ENCODE results near the gene CYP2U1. TPM values are rescaled to one million over a fixed set of nuclear protein-coding genes. Genes with fewer than 3 reads are reported as not detected.

The CYP2U1 gene
- total RNA-seq (60.2 TPM), polyA plus RNA-seq (25.3 TPM)
- long read RNA-seq, donor 1, full-length matches to known transcripts: 1 of 1 reads
- long read RNA-seq, donor 1, partial matches to known transcripts: 0 of 1 reads
- long read RNA-seq, donor 1, other reads (novel, unspliced or antisense): 0 of 1 reads
- long read RNA-seq, donor 2: 0 reads
- long read RNA-seq, donor 3, full-length matches to known transcripts: 40 of 86 reads
- long read RNA-seq, donor 3, partial matches to known transcripts: 46 of 86 reads
- long read RNA-seq, donor 3, other reads (novel, unspliced or antisense): 0 of 86 reads
- long read RNA-seq, donor 4, full-length matches to known transcripts: 7 of 12 reads
- long read RNA-seq, donor 4, partial matches to known transcripts: 5 of 12 reads
- long read RNA-seq, donor 4, other reads (novel, unspliced or antisense): 0 of 12 reads
- long read RNA-seq, donor 5, full-length matches to known transcripts: 6 of 12 reads
- long read RNA-seq, donor 5, partial matches to known transcripts: 6 of 12 reads
- long read RNA-seq, donor 5, other reads (novel, unspliced or antisense): 0 of 12 reads
- long read RNA-seq, donor 6, full-length matches to known transcripts: 9 of 49 reads
- long read RNA-seq, donor 6, partial matches to known transcripts: 40 of 49 reads
- long read RNA-seq, donor 6, other reads (novel, unspliced or antisense): 0 of 49 reads
- long read RNA-seq, donor 7, full-length matches to known transcripts: 16 of 32 reads
- long read RNA-seq, donor 7, partial matches to known transcripts: 16 of 32 reads
- long read RNA-seq, donor 7, other reads (novel, unspliced or antisense): 0 of 32 reads
- long read RNA-seq, donor 8, full-length matches to known transcripts: 7 of 16 reads
- long read RNA-seq, donor 8, partial matches to known transcripts: 9 of 16 reads
- long read RNA-seq, donor 8, other reads (novel, unspliced or antisense): 0 of 16 reads
- long read RNA-seq, donor 9, full-length matches to known transcripts: 16 of 25 reads
- long read RNA-seq, donor 9, partial matches to known transcripts: 9 of 25 reads
- long read RNA-seq, donor 9, other reads (novel, unspliced or antisense): 0 of 25 reads
- long read RNA-seq, donor 10, full-length matches to known transcripts: 10 of 37 reads
- long read RNA-seq, donor 10, partial matches to known transcripts: 27 of 37 reads
- long read RNA-seq, donor 10, other reads (novel, unspliced or antisense): 0 of 37 reads

DNA sequence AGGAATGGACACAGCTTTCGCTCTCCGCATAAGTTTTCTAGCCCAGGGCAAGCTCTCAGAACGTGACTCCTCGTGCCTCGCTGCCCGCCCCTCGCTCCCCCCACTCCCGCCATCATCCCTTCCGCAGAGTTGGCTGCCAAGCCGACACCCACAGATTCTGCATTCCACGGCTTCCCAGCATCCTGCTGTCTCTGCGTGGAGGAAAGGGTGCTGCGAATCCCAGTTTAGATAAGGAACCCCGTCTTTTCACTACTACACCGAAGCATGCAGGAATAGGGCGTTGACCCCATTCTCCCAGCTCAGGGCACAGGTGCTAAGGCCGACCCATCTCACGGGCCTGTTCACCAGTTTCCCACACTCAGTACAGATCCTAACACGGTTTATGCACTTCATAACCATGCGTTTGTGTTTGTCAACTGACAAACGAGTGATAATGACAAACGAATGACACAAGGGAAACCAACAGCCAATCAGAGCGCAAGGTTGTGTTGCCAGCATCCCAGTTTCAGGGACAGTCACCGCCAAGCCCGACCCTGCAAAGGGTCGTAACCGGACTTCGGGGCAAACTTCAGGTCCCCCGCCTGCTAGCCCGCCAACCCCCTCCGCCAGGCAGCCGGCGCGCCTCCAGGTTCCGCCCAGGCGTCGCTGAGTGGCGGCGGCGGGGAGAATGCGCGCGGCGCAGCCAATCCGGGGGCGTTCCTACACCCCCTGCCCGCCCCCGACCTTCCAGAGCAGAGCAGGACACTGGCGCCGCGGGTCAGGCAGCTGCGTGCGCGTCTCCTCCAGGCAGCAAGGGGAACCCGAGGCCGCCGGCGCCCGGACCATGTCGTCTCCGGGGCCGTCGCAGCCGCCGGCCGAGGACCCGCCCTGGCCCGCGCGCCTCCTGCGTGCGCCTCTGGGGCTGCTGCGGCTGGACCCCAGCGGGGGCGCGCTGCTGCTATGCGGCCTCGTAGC lies at the start of gene CYP2U1:
Gene CYP2U1, plus strand, starts transcription at position 729 of the 954 bp plus-strand sequence. Its CDS starts 95 bp downstream, at position 824.
- 4% methylated on average over 78 of the region's 78 CpGs for WGBS
- peaks cover 17 to 28% of the 10 kb centered on the region in 2 donors for H3K4me1 ChIP-seq (ENCODE audit: control insufficient read depth in 2 of 2, insufficient read depth in 2 of 2, low read length in 2 of 2)
- peak in 7 of 9 donors; percentile 74 to 94 (median 87) for DNase-seq (ENCODE audit: low read depth in 6 of 9, low spot score in 9 of 9)
- H3K36me3 ChIP-seq (ENCODE audit: control insufficient read depth in 2 of 2, insufficient read depth in 2 of 2, low read length in 1 of 2): peaks cover 10 to 17% of the 10 kb centered on the region in 2 donors
- peak within 1 kb of the TSS; percentile 86 to 91 for H3K27ac ChIP-seq (ENCODE audit: low read depth in 1 of 2, low read length in 1 of 2)
- peak within 1 kb of the TSS; percentile 76 to 85 for H3K4me3 ChIP-seq (ENCODE audit: low read length in 2 of 2)
- no peaks in the 10 kb centered on the region for H3K9me3 ChIP-seq (ENCODE audit: control insufficient read depth in 2 of 2, insufficient read depth in 1 of 2, low read length in 1 of 2)
- H3K27me3 ChIP-seq (ENCODE audit: control insufficient read depth in 2 of 2, insufficient read depth in 1 of 2, low read length in 1 of 2): peaks cover 0 to 2% of the 10 kb centered on the region in 2 donors

DNA sequence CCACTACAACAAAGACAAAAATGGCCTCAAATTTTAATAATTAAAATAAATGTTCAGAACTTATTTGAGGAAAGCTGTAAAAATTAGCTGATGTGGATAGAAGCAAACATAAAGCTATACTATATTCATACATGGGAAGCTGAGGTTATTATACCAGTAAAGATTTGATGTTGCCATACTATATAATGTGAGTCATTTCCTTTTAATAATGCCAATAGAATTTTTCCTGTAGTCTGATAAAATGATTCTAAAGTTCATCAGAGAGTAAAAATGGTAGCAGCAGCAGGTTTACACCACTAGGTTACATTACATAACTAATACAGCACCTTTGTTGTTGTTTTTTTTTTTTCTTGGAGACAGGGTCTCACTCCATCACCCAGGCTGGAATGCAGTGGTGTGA lies 45.5 kb upstream of the CYP2U1 start:
- DNase-seq (ENCODE audit: low read depth in 6 of 9, low spot score in 9 of 9): no peak
- Histone ChIP-seq H3K27me3 (ENCODE audit: control insufficient read depth in 2 of 2, insufficient read depth in 1 of 2, low read length in 1 of 2) (no peaks in the 10 kb centered on the region), H3K4me3 (ENCODE audit: low read length in 2 of 2) (no peak overlapping the region), H3K36me3 (ENCODE audit: control insufficient read depth in 2 of 2, insufficient read depth in 2 of 2, low read length in 1 of 2) (no peaks in the 10 kb centered on the region), H3K4me1 (ENCODE audit: control insufficient read depth in 2 of 2, insufficient read depth in 2 of 2, low read length in 2 of 2) (no peaks in the 10 kb centered on the region), H3K9me3 (ENCODE audit: control insufficient read depth in 2 of 2, insufficient read depth in 1 of 2, low read length in 1 of 2) (no peaks in the 10 kb centered on the region), H3K27ac (ENCODE audit: low read depth in 1 of 2, low read length in 1 of 2) (no peak overlapping the region)

- H3K9me3 ChIP-seq (ENCODE audit: control insufficient read depth in 2 of 2, insufficient read depth in 1 of 2, low read length in 1 of 2): no peaks in the 10 kb centered on the region
- H3K4me3 ChIP-seq (ENCODE audit: low read length in 2 of 2): no peak overlapping the region
- H3K36me3 ChIP-seq (ENCODE audit: control insufficient read depth in 2 of 2, insufficient read depth in 2 of 2, low read length in 1 of 2): no peaks in the 10 kb centered on the region
- H3K27me3 ChIP-seq (ENCODE audit: control insufficient read depth in 2 of 2, insufficient read depth in 1 of 2, low read length in 1 of 2): no peaks in the 10 kb centered on the region
- 70% methylated on average over 2 of the region's 2 CpGs for WGBS
- no peak for DNase-seq (ENCODE audit: low read depth in 6 of 9, low spot score in 9 of 9)
- H3K4me1 ChIP-seq (ENCODE audit: control insufficient read depth in 2 of 2, insufficient read depth in 2 of 2, low read length in 2 of 2): no peaks in the 10 kb centered on the region
- H3K27ac ChIP-seq (ENCODE audit: low read depth in 1 of 2, low read length in 1 of 2): no peak overlapping the region
These were observed 43.1 kb upstream of the CYP2U1 start for GRCh38 chr4:107888237-107888636.

DNA sequence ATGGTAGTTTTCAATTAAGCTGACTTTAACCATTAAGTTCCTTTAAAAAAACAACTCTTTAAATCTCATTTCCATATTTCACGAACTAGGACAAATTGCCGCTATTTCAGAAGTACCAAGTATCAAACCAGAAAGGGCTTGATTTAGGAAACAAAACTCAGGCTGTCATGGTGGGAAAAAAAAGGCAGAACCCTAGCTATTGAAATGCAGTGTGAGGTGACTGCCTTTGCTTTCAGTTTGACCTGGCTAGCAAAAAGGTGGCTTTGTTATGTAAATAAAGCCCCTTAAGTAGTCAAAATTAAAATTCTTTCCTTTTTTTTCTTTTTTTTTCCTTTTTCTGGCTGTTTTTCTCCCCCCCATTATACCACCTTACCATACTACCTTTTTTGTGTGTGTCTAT lies 40.6 kb upstream of the CYP2U1 start:
- H3K27me3 ChIP-seq (ENCODE audit: control insufficient read depth in 2 of 2, insufficient read depth in 1 of 2, low read length in 1 of 2): no peaks in the 10 kb centered on the region
- no peaks in the 10 kb centered on the region for H3K9me3 ChIP-seq (ENCODE audit: control insufficient read depth in 2 of 2, insufficient read depth in 1 of 2, low read length in 1 of 2)
- no peak overlapping the region for H3K4me3 ChIP-seq (ENCODE audit: low read length in 2 of 2)
- no peak for DNase-seq (ENCODE audit: low read depth in 6 of 9, low spot score in 9 of 9)
- WGBS: 99% methylated on average over 2 of the region's 2 CpGs
- no peaks in the 10 kb centered on the region for H3K4me1 ChIP-seq (ENCODE audit: control insufficient read depth in 2 of 2, insufficient read depth in 2 of 2, low read length in 2 of 2)
- no peak overlapping the region for H3K27ac ChIP-seq (ENCODE audit: low read depth in 1 of 2, low read length in 1 of 2)
- H3K36me3 ChIP-seq (ENCODE audit: control insufficient read depth in 2 of 2, insufficient read depth in 2 of 2, low read length in 1 of 2): no peaks in the 10 kb centered on the region

- H3K27ac ChIP-seq (ENCODE audit: low read depth in 1 of 2, low read length in 1 of 2): no peak overlapping the region
- no peak for DNase-seq (ENCODE audit: low read depth in 6 of 9, low spot score in 9 of 9)
- no peak overlapping the region for H3K4me3 ChIP-seq (ENCODE audit: low read length in 2 of 2)
- H3K4me1 ChIP-seq (ENCODE audit: control insufficient read depth in 2 of 2, insufficient read depth in 2 of 2, low read length in 2 of 2): no peaks in the 10 kb centered on the region
- no peaks in the 10 kb centered on the region for H3K27me3 ChIP-seq (ENCODE audit: control insufficient read depth in 2 of 2, insufficient read depth in 1 of 2, low read length in 1 of 2)
- H3K36me3 ChIP-seq (ENCODE audit: control insufficient read depth in 2 of 2, insufficient read depth in 2 of 2, low read length in 1 of 2): no peaks in the 10 kb centered on the region
- no peaks in the 10 kb centered on the region for H3K9me3 ChIP-seq (ENCODE audit: control insufficient read depth in 2 of 2, insufficient read depth in 1 of 2, low read length in 1 of 2)
These were observed 40.0 kb upstream of the CYP2U1 start for GRCh38 chr4:107891299-107891698.

GRCh38 chr4:107893171-107894137 lies 37.9 kb upstream of the CYP2U1 start:
- no peak for DNase-seq (ENCODE audit: low read depth in 6 of 9, low spot score in 9 of 9)
- Histone ChIP-seq H3K27me3 (ENCODE audit: control insufficient read depth in 2 of 2, insufficient read depth in 1 of 2, low read length in 1 of 2) (peaks cover 0 to 1% of the 10 kb centered on the region in 2 donors), H3K9me3 (ENCODE audit: control insufficient read depth in 2 of 2, insufficient read depth in 1 of 2, low read length in 1 of 2) (no peaks in the 10 kb centered on the region), H3K4me3 (ENCODE audit: low read length in 2 of 2) (no peak overlapping the region), H3K36me3 (ENCODE audit: control insufficient read depth in 2 of 2, insufficient read depth in 2 of 2, low read length in 1 of 2) (no peaks in the 10 kb centered on the region), H3K27ac (ENCODE audit: low read depth in 1 of 2, low read length in 1 of 2) (no peak overlapping the region), H3K4me1 (ENCODE audit: control insufficient read depth in 2 of 2, insufficient read depth in 2 of 2, low read length in 2 of 2) (no peaks in the 10 kb centered on the region)
- WGBS: 94% methylated on average over 4 of the region's 4 CpGs

DNA sequence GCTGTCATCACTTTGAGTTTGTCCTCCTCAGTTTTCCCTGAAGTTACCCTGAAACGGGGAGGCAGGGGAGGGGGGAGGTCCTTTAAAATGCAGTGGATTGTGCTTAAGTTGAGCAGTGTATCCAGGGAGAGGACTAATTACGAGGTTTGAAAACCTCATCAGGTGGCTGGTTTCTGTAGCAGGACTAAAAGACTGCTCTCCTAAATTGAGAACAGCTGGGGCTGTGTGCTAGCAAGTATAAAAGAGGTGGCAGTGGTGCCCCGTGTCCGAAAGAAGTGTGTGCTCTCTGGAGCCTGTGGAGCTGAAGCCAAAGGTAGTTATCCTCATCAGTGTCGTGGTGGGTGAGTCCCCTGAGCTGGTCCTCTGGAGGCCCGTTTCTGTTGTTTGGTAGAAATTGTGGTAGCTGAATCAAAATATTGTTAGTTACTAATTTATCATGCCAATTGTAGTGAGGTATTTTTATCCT lies 37.2 kb upstream of the CYP2U1 start:
- Histone ChIP-seq H3K4me1 (ENCODE audit: control insufficient read depth in 2 of 2, insufficient read depth in 2 of 2, low read length in 2 of 2) (no peaks in the 10 kb centered on the region), H3K27me3 (ENCODE audit: control insufficient read depth in 2 of 2, insufficient read depth in 1 of 2, low read length in 1 of 2) (peaks cover 0 to 3% of the 10 kb centered on the region in 2 donors), H3K36me3 (ENCODE audit: control insufficient read depth in 2 of 2, insufficient read depth in 2 of 2, low read length in 1 of 2) (no peaks in the 10 kb centered on the region), H3K9me3 (ENCODE audit: control insufficient read depth in 2 of 2, insufficient read depth in 1 of 2, low read length in 1 of 2) (no peaks in the 10 kb centered on the region), H3K27ac (ENCODE audit: low read depth in 1 of 2, low read length in 1 of 2) (no peak overlapping the region), H3K4me3 (ENCODE audit: low read length in 2 of 2) (no peak overlapping the region)
- DNase-seq (ENCODE audit: low read depth in 6 of 9, low spot score in 9 of 9): no peak
- WGBS: 91% methylated on average over 6 of the region's 6 CpGs
